K562 (cell line): ENCODE data around the gene HPSE2. TPM values are rescaled to one million over a fixed set of nuclear protein-coding genes. Genes with fewer than 3 reads are reported as not detected.

ENCODE experiments used
- ATAC-seq: fragments of 200-7000 bp; cut with Tn5 transposase; 3 replicates; pipeline ENCODE4 v1.9.1; 2020; ENCODE audit warnings: moderate library complexity
- BruUV-seq: library from RNA; stranded (reverse); fragments of 400-500 nt; replicated peaks from 2 replicates; lab custom pipeline; 2021; lab: Mats Ljungman, UMichigan
- CTCF ChIA-PET: fragments of 300-600 bp; formaldehyde crosslinking; extraction: SDS; loops from one replicate; lab custom pipeline; 2021; ENCODE audit warnings: low intra/inter-chr PET ratio; lab: Yijun Ruan, JAX
- POLR2A ChIA-PET: fragments of 300-600, 350-650 bp; sonication (Branson Sonifier 250); formaldehyde crosslinking; extraction: SDS; loops from one replicate; lab custom pipeline; 2021; ENCODE audit warnings: antibody characterized with exemption, inconsistent platforms; lab: Yijun Ruan, JAX
- DNase-seq, 4 experiments: peaks; one replicate each; pipeline versions ENCODE4 v3.0.0 to v3.0.0-alpha.2; 2011 to 2018; ENCODE audit warnings: low spot score in 3 of 4, mixed read lengths in 3 of 4; ENCODE audit errors: extremely low read depth in 1 of 4
- FAIRE-seq: peaks from 2 replicates; lab custom pipeline; 2011; peaks lifted over from hg19 to GRCh38; lab: Jason Lieb, UNC
- H2AFZ ChIP-seq: 2 replicates; pipeline ENCODE4 v1.6.0; 2011; ENCODE audit warnings: low read depth, low read length, control low read depth, inconsistent platforms
- H3K27ac ChIP-seq: fragments of 200-600 bp; 3 replicates; pipeline ENCODE4 v1.8.0; 2011; ENCODE audit warnings: low read depth, mild to moderate bottlenecking, control low read depth, inconsistent platforms, low read length, moderate library complexity, mixed read lengths; ENCODE audit errors: extremely low read depth
- H3K27me3 ChIP-seq, 2 experiments: fragments of 300-600 bp in 1 of 2; 2 replicates in 1 of 2; 3 replicates in 1 of 2; pipeline versions ENCODE4 v1.6.0 to v1.8.0; 2011; ENCODE audit warnings: inconsistent platforms in 2 of 2, low read length in 2 of 2, mild to moderate bottlenecking in 1 of 2, mixed read lengths in 1 of 2, moderate library complexity in 1 of 2; ENCODE audit not compliant: control insufficient read depth in 2 of 2, insufficient read depth in 2 of 2
- H3K36me3 ChIP-seq: fragments of 300-600 bp; 3 replicates; pipeline ENCODE4 v1.8.0; 2011; ENCODE audit warnings: mild to moderate bottlenecking, low read length, inconsistent platforms; ENCODE audit not compliant: control insufficient read depth, insufficient read depth
- H3K4me1 ChIP-seq, 2 experiments: fragments of 200-600 bp in 1 of 2; replicated peaks in 1 of 2; 2 replicates in 1 of 2; 3 replicates in 1 of 2; pipeline versions ENCODE4 v1.5.1 to v1.8.0; 2011; ENCODE audit warnings: inconsistent platforms in 2 of 2, low read length in 2 of 2, mild to moderate bottlenecking in 1 of 2, mixed read lengths in 1 of 2, moderate library complexity in 1 of 2; ENCODE audit not compliant: control insufficient read depth in 2 of 2, insufficient read depth in 2 of 2
- H3K4me2 ChIP-seq: 2 replicates; pipeline ENCODE4 v1.6.1; 2011; ENCODE audit warnings: low read length, control low read depth, inconsistent platforms, mixed read lengths; ENCODE audit not compliant: insufficient read depth
- H3K4me3 ChIP-seq: fragments of 200-600 bp; sonication (generic), shearing (Covaris generic); 2 replicates; pipeline ENCODE4 v1.5.1; 2016; ENCODE audit warnings: control low read depth, inconsistent platforms
- H3K79me2 ChIP-seq: fragments of 200-600 bp; 3 replicates; pipeline ENCODE4 v1.8.0; 2011; ENCODE audit warnings: low read length, inconsistent platforms; ENCODE audit not compliant: control insufficient read depth, insufficient read depth
- H3K9ac ChIP-seq, 2 experiments: 2 replicates each; pipeline versions ENCODE4 v1.6.0 to v1.6.1; 2011; ENCODE audit warnings: low read depth in 2 of 2, low read length in 2 of 2, control low read depth in 1 of 2, inconsistent platforms in 1 of 2, mild to moderate bottlenecking in 1 of 2, mixed read lengths in 1 of 2; ENCODE audit not compliant: insufficient read depth in 1 of 2
- H3K9me1 ChIP-seq: one replicate; pipeline ENCODE4 v1.6.0; 2011; ENCODE audit warnings: inconsistent platforms, mild to moderate bottlenecking, low read length, moderate library complexity; ENCODE audit not compliant: control insufficient read depth, insufficient read depth
- H3K9me3 ChIP-seq: replicated peaks from 2 replicates; pipeline ENCODE4 v1.5.1; 2011; ENCODE audit warnings: low read depth, low read length, inconsistent platforms; ENCODE audit not compliant: control insufficient read depth, insufficient read depth
- H4K20me1 ChIP-seq: replicated peaks from 2 replicates; pipeline ENCODE4 v1.6.1; 2011; ENCODE audit warnings: low read length, inconsistent platforms, mixed read lengths; ENCODE audit not compliant: control insufficient read depth, insufficient read depth
- GABPB1 ChIP-seq: sonication (generic); formaldehyde crosslinking; IDR thresholded peaks from 2 replicates; pipeline ENCODE4 v1.8.0; 2022; ENCODE audit warnings: mild to moderate bottlenecking, missing genetic modification reagents
- NCOA1 ChIP-seq: fragments of 450-650 bp; IDR thresholded peaks from 2 replicates; pipeline ENCODE4 v1.6.1; 2016; ENCODE audit warnings: low read depth
- NR2C2 ChIP-seq, 2 experiments: fragments of 200-800 bp in 1 of 2; sonication (Bioruptor generic) in 1 of 2; sonication (generic) in 1 of 2; formaldehyde crosslinking in 1 of 2; IDR thresholded peaks; 2 replicates each; pipeline versions ENCODE4 v1.6.1 to v1.8.0; 2016 to 2022; ENCODE audit warnings: mild to moderate bottlenecking in 1 of 2, missing compliant biosample characterization in 1 of 2, missing genetic modification characterization in 1 of 2, missing genetic modification reagents in 1 of 2
- POLR2A ChIP-seq: fragments of 450-650 bp; conservative IDR thresholded peaks from 2 replicates; pipeline ENCODE4 v1.6.1; 2016
- RBM17 ChIP-seq: fragments of 200-400 bp; formaldehyde crosslinking; IDR thresholded peaks from 2 replicates; pipeline ENCODE4 v1.6.1; 2017; ENCODE audit warnings: low read depth, mild to moderate bottlenecking, low read length, borderline replicate concordance
- STAT5B ChIP-seq: fragments of 250-450 bp; sonication (Bioruptor Pico); IDR thresholded peaks from 2 replicates; pipeline ENCODE4 v1.8.0; 2021; ENCODE audit warnings: mild to moderate bottlenecking, inconsistent platforms
- ZKSCAN3 ChIP-seq: fragments of 250-450 bp; sonication (Bioruptor Pico); IDR thresholded peaks from 2 replicates; pipeline ENCODE4 v1.4.0; 2020
- ZNF445 ChIP-seq: fragments of 250-450 bp; sonication (Bioruptor Pico); IDR thresholded peaks from 2 replicates; pipeline ENCODE4 v1.4.0; 2020; ENCODE audit warnings: low read depth, mild to moderate bottlenecking, moderate library complexity
- WGBS: fragments of 100-300 bp; shearing (Covaris generic); methylation state at CpG from one replicate; pipeline ENCODE4 v1.1.6; 2016; ENCODE audit warnings: low coverage, mixed read lengths; ENCODE audit not compliant: insufficient coverage; ENCODE audit errors: missing lambda C conversion rate; 5-methylcytosine and 5-hydroxymethylcytosine counted together
- in situ Hi-C: fragments of 300-500 bp; cut with MboI; formaldehyde crosslinking; loops from 4 replicates; pipeline ENCODE4 v1.15.0; 2018; ENCODE audit warnings: inconsistent platforms, mixed read lengths
- intact Hi-C: fragments of 100-400 bp; cut with micrococcal nuclease; formaldehyde crosslinking; loops from 2 replicates; pipeline ENCODE4 v1.14.2; 2022
- polyA plus RNA-seq, 8 experiments: library from polyadenylated mRNA; depleted of rRNA in 4 of 8; stranded (reverse) in 5 of 8; unstranded in 3 of 8; fragments of >200 nt; fragmentation: Nextera tagmentation in 2 of 8; fragmentation: Illumina TruSeq in 1 of 8; extraction: Ambion mirVana in 2 of 8; extraction: Trizol in 1 of 8; gene quantifications; 2 replicates each; pipeline versions ENCODE4 v1.2.1 to v1.2.3, GENCODE V29; 2011 to 2014; ENCODE audit warnings: inconsistent platforms in 1 of 8, missing spikeins in 1 of 8
- total RNA-seq, 7 experiments: library from RNA; depleted of rRNA in 6 of 7; stranded (reverse); fragments of >200 nt in 6 of 7; fragmentation: Illumina TruSeq in 2 of 7; extraction: Trizol in 2 of 7; gene quantifications; 2 replicates each; pipeline versions ENCODE4 v1.2.1 to v1.2.3, GENCODE V29; 2011 to 2021; ENCODE audit warnings: low replicate concordance in 1 of 7
- TF ChIP-seq, protein P1 (sequence below): sonication (generic); formaldehyde crosslinking; IDR thresholded peaks from 2 replicates; pipeline ENCODE4 v1.8.1; 2023; ENCODE audit warnings: missing genetic modification reagents, mild to moderate bottlenecking, borderline replicate concordance

HPSE2 gene
- total and polyA plus RNA-seq, 9 of the 15 experiments (the other 6 are each of a cell fraction or from before 2014, with no cell fraction given): 0.03 to 0.10 (median 0.04) TPM; not detected in 2

- H3K9ac ChIP-seq: no peak overlapping the region
- H3K9me3 ChIP-seq: no peaks in the 10 kb centered on the region
- FAIRE-seq (no peak), DNase-seq (no peak), ATAC-seq (no peak)
- H3K27me3 ChIP-seq: peaks cover 0 to 5% of the 10 kb centered on the region in 2 experiments; a peak in 3 of 5 replicates
- no peak overlapping the region for H2AFZ ChIP-seq
- ChIA-PET CTCF (no interaction called here), POLR2A (no interaction called here)
- intact Hi-C loops (no loop called here), in situ Hi-C loops (no loop called here)
- H3K4me2 ChIP-seq: no peak overlapping the region
- H3K79me2 ChIP-seq: no peaks in the 10 kb centered on the region
- H3K36me3 ChIP-seq: no peaks in the 10 kb centered on the region
- BruUV-seq: no TSS peak
- H3K4me1 ChIP-seq: no peaks in the 10 kb centered on the region
- no peaks in the 10 kb centered on the region for H4K20me1 ChIP-seq
- no peak overlapping the region for H3K4me3 ChIP-seq
- no peak for TF ChIP-seq STAT5B (CRISPR knock-in tag)
- no peak for TF ChIP-seq POLR2A
- no peak for TF ChIP-seq ZNF445 (CRISPR knock-in tag)
- TF ChIP-seq NCOA1: no peak
- no peak for TF ChIP-seq ZKSCAN3 (CRISPR knock-in tag)
- no peak for TF ChIP-seq NR2C2 (CRISPR knock-in tag; IDR thresholded peaks at IDR 0.05)
- no peak for TF ChIP-seq NR2C2 (tag; IDR thresholded peaks at IDR 0.05)
- no peaks in the 10 kb centered on the region for H3K9me1 ChIP-seq
- WGBS: 0% methylated on average over 2 of the region's 2 CpGs
- no peak overlapping the region for H3K27ac ChIP-seq
Observed at GRCh38 chr10:98560565-98560964, 675.1 kb downstream of the HPSE2 start.

DNA sequence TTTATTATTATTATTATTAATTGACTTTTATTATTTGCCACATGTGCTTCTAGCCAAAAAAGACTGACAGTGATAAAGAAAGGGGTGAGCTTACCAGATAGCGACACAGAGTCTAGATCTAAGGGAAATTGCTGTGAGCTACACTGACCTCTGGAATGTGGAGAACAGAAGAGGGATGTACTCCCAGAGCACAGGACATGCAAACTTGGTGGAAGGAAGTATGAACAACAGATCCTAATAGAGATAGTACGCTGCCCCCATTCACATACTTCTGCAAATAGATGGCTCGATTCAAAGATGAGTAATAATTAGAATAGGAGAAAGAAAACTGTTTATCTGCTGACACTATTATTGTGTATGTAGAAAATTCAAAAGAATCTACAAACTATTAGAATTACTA, 679.6 kb downstream of the HPSE2 start:
- CTCF ChIA-PET: no interaction called here
- H3K4me2 ChIP-seq: no peak overlapping the region
- no peaks in the 10 kb centered on the region for H3K9me3 ChIP-seq
- DNase-seq: no peak
- POLR2A ChIA-PET: no interaction called here
- no peak overlapping the region for H3K9ac ChIP-seq
- no peaks in the 10 kb centered on the region for H3K4me1 ChIP-seq
- no peaks in the 10 kb centered on the region for H3K36me3 ChIP-seq
- WGBS: 0% methylated on average over 3 of the region's 3 CpGs
- H3K9me1 ChIP-seq: no peaks in the 10 kb centered on the region
- no peaks in the 10 kb centered on the region for H4K20me1 ChIP-seq
- intact Hi-C loops: no loop called here
- no peak overlapping the region for H3K27ac ChIP-seq
- H3K27me3 ChIP-seq: peaks cover 0 to 9% of the 10 kb centered on the region in 2 experiments; a peak in 4 of 5 replicates
- H2AFZ ChIP-seq: no peak overlapping the region
- BruUV-seq: no TSS peak
- no peak for FAIRE-seq
- no peak for ATAC-seq
- no peaks in the 10 kb centered on the region for H3K79me2 ChIP-seq
- in situ Hi-C loops: no loop called here
- no peak overlapping the region for H3K4me3 ChIP-seq
- TF ChIP-seq, protein P1, sequence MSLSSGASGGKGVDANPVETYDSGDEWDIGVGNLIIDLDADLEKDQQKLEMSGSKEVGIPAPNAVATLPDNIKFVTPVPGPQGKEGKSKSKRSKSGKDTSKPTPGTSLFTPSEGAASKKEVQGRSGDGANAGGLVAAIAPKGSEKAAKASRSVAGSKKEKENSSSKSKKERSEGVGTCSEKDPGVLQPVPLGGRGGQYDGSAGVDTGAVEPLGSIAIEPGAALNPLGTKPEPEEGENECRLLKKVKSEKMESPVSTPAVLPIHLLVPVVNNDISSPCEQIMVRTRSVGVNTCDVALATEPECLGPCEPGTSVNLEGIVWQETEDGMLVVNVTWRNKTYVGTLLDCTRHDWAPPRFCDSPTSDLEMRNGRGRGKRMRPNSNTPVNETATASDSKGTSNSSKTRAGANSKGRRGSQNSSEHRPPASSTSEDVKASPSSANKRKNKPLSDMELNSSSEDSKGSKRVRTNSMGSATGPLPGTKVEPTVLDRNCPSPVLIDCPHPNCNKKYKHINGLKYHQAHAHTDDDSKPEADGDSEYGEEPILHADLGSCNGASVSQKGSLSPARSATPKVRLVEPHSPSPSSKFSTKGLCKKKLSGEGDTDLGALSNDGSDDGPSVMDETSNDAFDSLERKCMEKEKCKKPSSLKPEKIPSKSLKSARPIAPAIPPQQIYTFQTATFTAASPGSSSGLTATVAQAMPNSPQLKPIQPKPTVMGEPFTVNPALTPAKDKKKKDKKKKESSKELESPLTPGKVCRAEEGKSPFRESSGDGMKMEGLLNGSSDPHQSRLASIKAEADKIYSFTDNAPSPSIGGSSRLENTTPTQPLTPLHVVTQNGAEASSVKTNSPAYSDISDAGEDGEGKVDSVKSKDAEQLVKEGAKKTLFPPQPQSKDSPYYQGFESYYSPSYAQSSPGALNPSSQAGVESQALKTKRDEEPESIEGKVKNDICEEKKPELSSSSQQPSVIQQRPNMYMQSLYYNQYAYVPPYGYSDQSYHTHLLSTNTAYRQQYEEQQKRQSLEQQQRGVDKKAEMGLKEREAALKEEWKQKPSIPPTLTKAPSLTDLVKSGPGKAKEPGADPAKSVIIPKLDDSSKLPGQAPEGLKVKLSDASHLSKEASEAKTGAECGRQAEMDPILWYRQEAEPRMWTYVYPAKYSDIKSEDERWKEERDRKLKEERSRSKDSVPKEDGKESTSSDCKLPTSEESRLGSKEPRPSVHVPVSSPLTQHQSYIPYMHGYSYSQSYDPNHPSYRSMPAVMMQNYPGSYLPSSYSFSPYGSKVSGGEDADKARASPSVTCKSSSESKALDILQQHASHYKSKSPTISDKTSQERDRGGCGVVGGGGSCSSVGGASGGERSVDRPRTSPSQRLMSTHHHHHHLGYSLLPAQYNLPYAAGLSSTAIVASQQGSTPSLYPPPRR: no peak
- no peak for TF ChIP-seq RBM17
- no peak for TF ChIP-seq GABPB1 (CRISPR knock-in tag)
